GM21737 (cell line): Measurements from ENCODE around the gene SNCB.

Experiments used
- ATAC-seq: cut with Tn5 transposase; IDR thresholded peaks from one replicate; pipeline ENCODE4 v1.9.1; 2021; ENCODE audit warnings: mild to moderate bottlenecking, moderate library complexity; ENCODE audit not compliant: unreplicated experiment

Gene SNCB

GRCh38 chr5:176629853-176630680 is at the start of gene SNCB, which contains the start of gene EIF4E1B:
SNCB (minus strand) TSS chr5:176630534; CDS start chr5:176629654, 880 bp downstream.
EIF4E1B (plus strand) TSS chr5:176630675; CDS start chr5:176642788, 12,113 bp downstream.
- ATAC-seq = no peak

- no peak for ATAC-seq
These were observed 49.3 kb upstream of the SNCB start for GRCh38 chr5:176679365-176680225.

- no peak for ATAC-seq
These were observed 48.2 kb upstream of the SNCB start for GRCh38 chr5:176678584-176678983.

GRCh38 chr5:176677209-176677939 is 47.0 kb upstream of the SNCB start:
- ATAC-seq = no peak

GRCh38 chr5:176676361-176676824 is 46.1 kb upstream of the SNCB start:
- peak; percentile 71 for ATAC-seq

- ATAC-seq = no peak
These were observed 45.5 kb upstream of the SNCB start for GRCh38 chr5:176675676-176676360.

- ATAC-seq = no peak
These were observed 44.5 kb upstream of the SNCB start for GRCh38 chr5:176674799-176675198.

GRCh38 chr5:176673651-176674583 is 43.6 kb upstream of the SNCB start:
- no peak for ATAC-seq

GRCh38 chr5:176671890-176672747 is 41.8 kb upstream of the SNCB start:
- no peak for ATAC-seq

GRCh38 chr5:176671399-176671798 is 41.1 kb upstream of the SNCB start:
- no peak for ATAC-seq

- ATAC-seq = no peak
These were observed 40.1 kb upstream of the SNCB start for GRCh38 chr5:176670449-176670848.

GRCh38 chr5:176667637-176668036 is 37.3 kb upstream of the SNCB start:
- no peak for ATAC-seq

GRCh38 chr5:176665517-176665916 is 35.2 kb upstream of the SNCB start:
- ATAC-seq = no peak

- no peak for ATAC-seq
These were observed 34.6 kb upstream of the SNCB start for GRCh38 chr5:176664886-176665285.

- ATAC-seq = no peak
These were observed 34.1 kb upstream of the SNCB start for GRCh38 chr5:176664479-176664878.

- no peak for ATAC-seq
These were observed 33.2 kb upstream of the SNCB start for GRCh38 chr5:176663566-176663965.

GRCh38 chr5:176662371-176663333 is 32.3 kb upstream of the SNCB start:
- no peak for ATAC-seq
